Breast epithelium (tissue), 3 donors: Measurements from ENCODE around the gene SLC9A4.

Source experiments
- CTCF ChIP-seq, 3 donors: fragments of 450-650 bp; IDR thresholded peaks; one replicate each; pipeline ENCODE4 v1.5.1; 2016 to 2017; ENCODE audit warnings: antibody characterized with exemption in 3 of 3, mild to moderate bottlenecking in 3 of 3, moderate library complexity in 3 of 3
- POLR2A ChIP-seq: fragments of 450-650 bp; IDR thresholded peaks from one replicate; pipeline ENCODE4 v1.6.1; 2016; ENCODE audit warnings: antibody characterized with exemption, mild to moderate bottlenecking, moderate library complexity
- POLR2AphosphoS5 ChIP-seq, 3 donors: sonication (generic); formaldehyde crosslinking; IDR thresholded peaks; one replicate each; pipeline ENCODE4 v1.6.1; 2017; ENCODE audit warnings: antibody characterized with exemption in 3 of 3

- TF ChIP-seq CTCF (IDR thresholded peaks at IDR 0.05): no peak
- no peak for TF ChIP-seq POLR2AphosphoS5 (IDR thresholded peaks at IDR 0.05)
- TF ChIP-seq POLR2A: no peak
These were observed 40.4 kb downstream of the SLC9A4 start for GRCh38 chr2:102513355-102513939.
